Chondrocyte (in vitro differentiated cells): ENCODE measurements around the gene TRA2B. TPM values are rescaled to one million over a fixed set of nuclear protein-coding genes. Genes with fewer than 3 reads are reported as not detected.

ENCODE experiments used
- DNase-seq: peaks from one replicate; pipeline ENCODE4 v3.0.0; 2021; ENCODE audit warnings: mixed read lengths, low spot score
- H3K27ac Mint-ChIP-seq: one replicate; pipeline ENCODE4 v1.8.0; 2021; ENCODE audit warnings: mild to moderate bottlenecking, moderate library complexity, mixed read lengths; ENCODE audit not compliant: unreplicated experiment
- H3K27me3 Mint-ChIP-seq: 2 replicates; pipeline ENCODE4 v1.8.0; 2021; ENCODE audit warnings: low read depth, mixed read lengths
- H3K36me3 Mint-ChIP-seq: 2 replicates; pipeline ENCODE4 v1.8.0; 2021; ENCODE audit warnings: low read depth, mixed read lengths
- H3K4me1 Mint-ChIP-seq: 2 replicates; pipeline ENCODE4 v1.8.0; 2021; ENCODE audit warnings: low read depth, mild to moderate bottlenecking, mixed read lengths
- H3K4me3 Mint-ChIP-seq: one replicate; pipeline ENCODE4 v1.8.0; 2021; ENCODE audit warnings: mild to moderate bottlenecking, moderate library complexity, mixed read lengths; ENCODE audit not compliant: unreplicated experiment
- H3K9me3 Mint-ChIP-seq: 2 replicates; pipeline ENCODE4 v1.8.0; 2021; ENCODE audit warnings: low read depth, mixed read lengths
- long read RNA-seq: library from polyadenylated mRNA; stranded (forward); transcript quantifications from one replicate; pipeline ENCODE4 v2.0.0, GENCODE V29; 2021
- total RNA-seq: library from RNA; stranded (reverse); gene quantifications from 3 replicates; pipeline ENCODE4 v1.2.1, GENCODE V29; 2021
- TF ChIP-seq, protein P1 (sequence below): fragments of 200-600 bp; sonication (generic); IDR thresholded peaks from 2 replicates; pipeline ENCODE4 v1.5.0; 2021; ENCODE audit warnings: antibody characterized with exemption, mild to moderate bottlenecking, moderate library complexity

Gene TRA2B
- total RNA-seq: 75.7 to 117 TPM (median 85.8 TPM) in 3 replicates
- long read RNA-seq, transcript TRA2B-205 (9 exons, 2,952 nt): major isoform, 9 of 17 reads
- long read RNA-seq, partial matches to known transcripts: 2 of 17 reads
- long read RNA-seq, other reads (novel, unspliced or antisense): 3 of 17 reads

DNA sequence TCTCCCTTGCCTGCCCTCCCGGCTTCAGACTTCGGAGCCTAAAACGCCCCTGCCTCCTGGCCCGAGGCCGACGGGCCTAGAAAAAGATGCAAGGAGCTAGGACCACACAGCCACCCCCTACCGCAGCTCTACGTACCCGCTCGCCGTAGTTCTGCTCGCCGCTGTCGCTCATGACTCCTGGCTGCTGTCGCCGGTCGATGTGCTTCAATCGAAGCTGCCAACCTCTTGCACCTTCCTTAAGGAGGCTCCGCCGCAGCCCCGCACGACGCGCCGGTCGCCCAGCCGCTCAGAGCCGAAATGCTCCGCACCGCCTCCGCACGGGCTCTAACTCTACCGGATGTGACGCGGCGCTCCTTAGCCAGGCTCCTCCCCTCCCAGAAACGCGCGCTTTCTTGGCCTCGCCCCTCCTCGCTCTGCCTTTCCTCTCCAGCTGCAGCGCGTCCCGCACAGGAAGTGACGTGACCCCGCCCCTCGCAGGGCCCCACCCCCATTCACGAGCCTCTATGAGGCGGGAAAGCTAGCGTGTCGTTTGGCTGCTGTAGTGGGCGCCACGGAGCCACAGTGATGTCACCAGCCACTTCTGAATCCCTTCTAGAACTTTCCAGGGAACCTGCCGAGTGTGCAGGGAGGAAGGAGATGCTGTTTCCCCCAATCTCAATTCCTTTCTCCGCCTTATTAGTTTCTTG lies at the start of gene TRA2B:
Gene TRA2B (minus strand): TSS at position 326 of the 686 bp plus-strand sequence. CDS start 154 bp downstream, at position 172.
- no peaks in the 10 kb centered on the region for H3K27me3 Mint-ChIP-seq
- peak within 1 kb of the TSS; percentile 99 for H3K4me3 Mint-ChIP-seq
- TF ChIP-seq, protein P1, sequence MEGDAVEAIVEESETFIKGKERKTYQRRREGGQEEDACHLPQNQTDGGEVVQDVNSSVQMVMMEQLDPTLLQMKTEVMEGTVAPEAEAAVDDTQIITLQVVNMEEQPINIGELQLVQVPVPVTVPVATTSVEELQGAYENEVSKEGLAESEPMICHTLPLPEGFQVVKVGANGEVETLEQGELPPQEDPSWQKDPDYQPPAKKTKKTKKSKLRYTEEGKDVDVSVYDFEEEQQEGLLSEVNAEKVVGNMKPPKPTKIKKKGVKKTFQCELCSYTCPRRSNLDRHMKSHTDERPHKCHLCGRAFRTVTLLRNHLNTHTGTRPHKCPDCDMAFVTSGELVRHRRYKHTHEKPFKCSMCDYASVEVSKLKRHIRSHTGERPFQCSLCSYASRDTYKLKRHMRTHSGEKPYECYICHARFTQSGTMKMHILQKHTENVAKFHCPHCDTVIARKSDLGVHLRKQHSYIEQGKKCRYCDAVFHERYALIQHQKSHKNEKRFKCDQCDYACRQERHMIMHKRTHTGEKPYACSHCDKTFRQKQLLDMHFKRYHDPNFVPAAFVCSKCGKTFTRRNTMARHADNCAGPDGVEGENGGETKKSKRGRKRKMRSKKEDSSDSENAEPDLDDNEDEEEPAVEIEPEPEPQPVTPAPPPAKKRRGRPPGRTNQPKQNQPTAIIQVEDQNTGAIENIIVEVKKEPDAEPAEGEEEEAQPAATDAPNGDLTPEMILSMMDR: peak; percentile 68
- peaks cover 3% of the 10 kb centered on the region for H3K36me3 Mint-ChIP-seq
- DNase-seq: peak; percentile 99
- peak within 1 kb of the TSS; percentile 100 for H3K27ac Mint-ChIP-seq
- H3K4me1 Mint-ChIP-seq: peaks cover 38% of the 10 kb centered on the region
- peaks cover 3% of the 10 kb centered on the region for H3K9me3 Mint-ChIP-seq

- no peak for DNase-seq
- H3K4me1 Mint-ChIP-seq: peaks cover 32% of the 10 kb centered on the region
- H3K4me3 Mint-ChIP-seq: no peak overlapping the region
- TF ChIP-seq, protein P1: no peak
- no peak overlapping the region for H3K27ac Mint-ChIP-seq
- peaks cover 2% of the 10 kb centered on the region for H3K27me3 Mint-ChIP-seq
- H3K9me3 Mint-ChIP-seq: no peaks in the 10 kb centered on the region
- no peaks in the 10 kb centered on the region for H3K36me3 Mint-ChIP-seq
Measured at GRCh38 chr3:185986198-185986777, 48.5 kb upstream of the TRA2B start.

DNA sequence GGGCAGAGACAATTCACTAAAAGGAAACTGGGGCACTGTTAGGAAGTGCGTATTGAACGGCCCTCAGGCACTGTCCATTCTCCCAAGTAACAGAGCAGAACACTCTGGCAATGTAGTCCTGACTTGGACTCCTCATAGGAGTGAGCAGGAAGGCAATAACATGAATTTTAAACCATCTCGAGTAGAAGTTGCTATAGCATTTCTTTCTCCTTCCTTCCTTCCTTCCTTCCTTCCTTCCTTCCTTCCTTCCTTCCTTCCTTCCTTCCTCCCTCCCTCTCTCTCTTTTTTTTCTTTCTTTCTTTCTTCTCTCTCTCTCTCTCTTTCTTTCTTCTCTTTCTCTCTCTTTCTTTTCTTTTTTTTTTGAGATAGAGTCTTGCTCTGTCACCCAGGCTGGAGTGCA lies 46.4 kb upstream of the TRA2B start:
- peaks cover 50% of the 10 kb centered on the region for H3K4me1 Mint-ChIP-seq
- H3K27ac Mint-ChIP-seq: peak overlapping the region; percentile 41
- no peak overlapping the region for H3K4me3 Mint-ChIP-seq
- TF ChIP-seq, protein P1: no peak
- DNase-seq: no peak
- no peaks in the 10 kb centered on the region for H3K36me3 Mint-ChIP-seq
- H3K9me3 Mint-ChIP-seq: no peaks in the 10 kb centered on the region
- H3K27me3 Mint-ChIP-seq: peaks cover 2% of the 10 kb centered on the region

DNA sequence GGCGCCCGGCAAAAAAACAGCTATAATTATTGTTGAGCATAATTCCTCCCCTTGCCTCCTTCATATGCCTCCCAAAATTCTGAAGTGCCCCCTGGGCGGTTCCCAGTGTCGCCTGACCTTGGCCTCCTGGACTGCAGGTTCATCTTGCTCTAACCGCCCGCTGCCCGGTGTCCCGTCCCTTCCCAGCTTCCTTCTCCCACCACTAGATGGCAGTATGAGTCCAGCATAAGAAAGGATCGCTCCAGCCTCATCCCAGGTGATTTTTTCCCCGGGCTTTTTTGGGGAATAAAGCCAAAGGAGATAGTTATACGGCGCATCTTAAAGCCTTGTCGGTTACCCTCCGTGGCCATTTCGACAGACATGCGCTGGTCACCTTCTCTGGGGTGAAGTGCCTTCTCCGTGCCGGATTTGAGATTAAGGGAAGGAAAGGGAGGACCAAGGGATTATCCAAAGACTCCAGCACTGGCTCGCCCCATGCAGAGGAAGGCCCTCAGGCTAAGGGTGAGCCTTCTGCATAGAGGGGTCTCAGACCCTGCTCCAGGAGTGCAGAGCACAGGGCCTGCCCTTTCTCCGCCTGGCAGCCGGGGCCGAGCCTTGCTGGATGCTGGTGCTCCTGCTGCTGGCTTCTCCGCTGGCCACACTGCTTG lies 45.8 kb upstream of the TRA2B start:
- peaks cover 50% of the 10 kb centered on the region for H3K4me1 Mint-ChIP-seq
- TF ChIP-seq, protein P1: peak; percentile 98
- no peak overlapping the region for H3K27ac Mint-ChIP-seq
- H3K4me3 Mint-ChIP-seq: peak overlapping the region; percentile 49
- no peaks in the 10 kb centered on the region for H3K9me3 Mint-ChIP-seq
- no peak for DNase-seq
- H3K36me3 Mint-ChIP-seq: no peaks in the 10 kb centered on the region
- peaks cover 2% of the 10 kb centered on the region for H3K27me3 Mint-ChIP-seq

- peaks cover 2% of the 10 kb centered on the region for H3K27me3 Mint-ChIP-seq
- no peak for DNase-seq
Measured at GRCh38 chr3:185982632-185983031, 44.8 kb upstream of the TRA2B start.

More at GRCh38 chr3:185982632-185983031, 44.8 kb upstream of the TRA2B start:
- Mint-ChIP-seq H3K9me3 (no peaks in the 10 kb centered on the region), H3K4me3 (no peak overlapping the region), H3K36me3 (no peaks in the 10 kb centered on the region), H3K27ac (no peak overlapping the region), H3K4me1 (peaks cover 50% of the 10 kb centered on the region)
- TF ChIP-seq, protein P1: no peak
